NCI-H2081 treated with DMSO at 0.1 percent for 48 hours (cell line): ENCODE results near the gene LHFPL5.

ENCODE experiments used
- DNase-seq: peaks from one replicate; lab custom pipeline; 2025; lab: John Stamatoyannopoulos, UW

Gene LHFPL5

DNA sequence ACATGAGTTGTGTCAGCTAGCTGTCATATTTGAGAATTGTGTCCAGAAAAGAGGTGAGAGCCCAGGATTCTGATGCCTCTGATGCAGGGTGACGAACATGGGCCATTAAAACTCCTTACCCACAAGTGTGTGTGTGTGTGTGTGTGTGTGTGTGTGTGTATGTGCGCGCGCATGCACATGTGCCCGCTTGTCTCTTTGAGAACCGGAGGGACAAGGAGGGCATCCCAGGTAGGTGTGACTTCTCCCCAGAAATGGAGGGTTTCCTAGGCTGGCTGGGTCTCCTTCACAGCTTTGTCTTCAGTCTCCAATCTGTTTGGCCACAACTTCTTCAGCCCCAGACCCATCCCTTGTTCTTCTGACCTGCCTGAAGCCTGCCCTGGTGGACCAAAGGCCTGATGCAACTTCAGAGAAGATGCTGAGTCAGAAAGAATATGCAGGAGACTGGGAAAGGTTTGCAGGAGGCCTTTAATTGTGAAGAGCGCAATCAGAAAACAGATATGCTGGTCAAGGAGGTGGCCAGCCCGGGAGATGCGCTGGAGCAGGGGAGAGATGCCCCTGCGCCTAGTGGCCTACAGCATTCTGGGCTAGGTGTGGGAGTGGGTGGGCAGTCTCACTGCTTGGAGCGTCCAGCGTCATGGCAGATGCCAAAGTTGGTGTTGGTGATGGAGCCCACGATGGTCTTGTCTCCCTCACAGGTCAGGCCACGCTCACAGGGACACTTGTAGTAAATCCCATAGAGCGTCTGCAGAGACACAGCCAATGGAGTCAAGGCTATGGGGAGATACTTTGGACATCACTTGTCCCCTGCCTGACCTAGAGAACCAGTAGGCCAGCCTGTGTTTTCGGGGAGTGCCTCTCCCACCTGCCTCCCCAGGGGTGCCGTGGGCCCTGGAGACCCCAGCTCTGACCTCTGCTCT is 10.4 kb upstream of the LHFPL5 start:
- DNase-seq = no peak

DNA sequence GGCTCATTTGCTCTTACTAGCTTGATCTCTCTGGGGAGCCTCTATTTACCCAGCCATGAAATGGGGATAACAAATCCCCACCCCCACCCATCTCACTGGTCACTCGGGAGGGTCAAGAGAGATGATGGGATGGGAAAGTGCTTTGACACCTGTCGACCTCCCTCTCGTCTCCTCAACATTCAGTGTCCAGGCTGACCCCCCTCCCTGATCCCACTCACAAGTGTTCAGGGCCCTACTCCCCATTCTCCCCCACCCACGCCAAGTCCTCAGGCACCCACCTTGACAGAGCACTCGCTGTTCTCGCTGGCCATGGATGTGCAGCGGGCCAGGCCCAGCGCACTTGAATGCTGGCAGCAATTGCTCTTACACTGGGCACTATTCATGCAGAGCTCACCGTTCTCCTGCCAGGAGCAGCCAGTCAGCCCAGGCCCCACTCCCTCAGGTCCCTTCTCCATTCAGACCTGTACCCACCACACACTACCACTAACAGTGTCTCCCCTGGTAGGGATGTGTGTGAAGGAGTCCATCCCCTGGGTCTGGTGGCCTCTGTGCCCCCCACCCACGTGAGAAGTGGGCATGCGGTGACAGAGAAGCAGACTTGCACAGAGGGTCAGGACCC is 9.6 kb upstream of the LHFPL5 start:
- no peak for DNase-seq

GRCh38 chr6:35796236-35796635 is 8.9 kb upstream of the LHFPL5 start:
- DNase-seq = no peak

DNA sequence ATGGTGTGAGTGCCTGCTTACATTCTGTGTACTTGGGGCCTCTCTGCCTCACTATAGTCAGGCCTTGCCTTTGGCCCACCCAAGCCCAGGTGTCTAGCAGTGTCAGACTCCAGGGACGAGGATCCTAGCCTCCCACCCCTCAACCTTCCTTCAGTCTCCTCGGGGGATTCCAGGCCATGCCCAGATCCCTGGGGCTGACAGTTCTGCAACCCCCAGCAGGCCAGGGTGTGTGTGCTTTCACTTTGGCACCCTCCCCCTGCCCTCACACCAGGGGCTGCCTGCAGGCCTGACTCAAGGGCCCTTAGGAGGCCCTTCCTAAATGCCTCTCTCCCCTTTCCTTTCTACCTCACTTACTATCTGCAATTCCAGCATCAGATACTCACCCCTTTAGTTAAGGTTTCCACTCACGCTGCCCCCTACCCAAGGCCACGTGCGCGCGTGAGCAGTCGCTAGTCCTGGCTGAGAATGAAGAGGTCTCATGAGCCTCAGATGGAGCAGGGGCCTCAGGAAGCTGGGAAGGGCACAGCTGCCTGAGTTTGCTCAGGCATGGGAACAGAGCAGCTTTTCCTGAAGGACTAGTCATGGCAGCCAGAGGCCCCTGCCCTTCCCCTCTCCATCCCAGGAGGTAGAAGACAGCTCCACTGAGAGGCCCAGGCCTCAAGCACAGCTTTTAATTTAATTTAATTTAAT is 7.2 kb upstream of the LHFPL5 start:
- no peak for DNase-seq

GRCh38 chr6:35798706-35799105 is 6.4 kb upstream of the LHFPL5 start:
- no peak for DNase-seq

GRCh38 chr6:35801148-35801547 is 4.0 kb upstream of the LHFPL5 start:
- no peak for DNase-seq

DNA sequence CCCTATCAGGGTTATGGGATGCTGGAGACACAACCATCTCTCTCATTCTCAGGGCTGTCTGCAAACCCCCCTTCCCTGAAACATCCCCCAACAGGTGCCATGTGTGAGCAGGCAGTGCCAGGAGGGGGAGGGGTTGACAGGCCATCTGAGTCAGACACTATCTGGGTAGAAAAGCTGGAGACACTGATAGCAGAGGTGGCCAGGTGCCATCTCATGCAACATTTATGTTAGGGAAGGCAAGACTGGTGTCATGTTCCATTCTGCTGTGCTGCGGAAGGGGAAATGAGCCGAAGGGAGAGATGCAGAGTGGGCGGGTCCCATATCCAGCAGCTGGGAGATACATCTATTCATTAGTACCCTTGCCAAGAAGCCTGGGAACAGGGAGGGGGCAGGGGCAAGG is 3.5 kb downstream of the LHFPL5 start:
- DNase-seq = peak; percentile 41

DNA sequence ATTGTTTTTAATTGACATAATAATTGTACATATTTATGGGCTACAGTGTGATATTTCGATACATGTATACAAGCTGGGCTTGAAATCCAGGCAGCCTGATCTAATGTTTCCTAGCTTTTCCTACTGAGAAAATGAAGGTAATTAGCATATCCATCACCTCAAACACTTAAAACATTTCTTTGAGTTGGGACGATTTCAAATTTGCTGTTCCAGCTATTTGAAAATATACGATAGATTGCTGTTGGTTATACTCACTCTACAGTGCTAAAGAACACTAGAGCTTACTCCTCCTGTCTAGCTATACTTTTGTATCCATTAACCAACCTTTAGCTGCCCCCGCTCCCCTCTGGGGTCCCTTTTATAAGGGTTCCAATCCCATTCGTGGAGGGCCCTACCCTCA is 4.7 kb downstream of the LHFPL5 start:
- DNase-seq = no peak

- DNase-seq = no peak
Observed at GRCh38 chr6:35810971-35811698, 6.0 kb downstream of the LHFPL5 start.

DNA sequence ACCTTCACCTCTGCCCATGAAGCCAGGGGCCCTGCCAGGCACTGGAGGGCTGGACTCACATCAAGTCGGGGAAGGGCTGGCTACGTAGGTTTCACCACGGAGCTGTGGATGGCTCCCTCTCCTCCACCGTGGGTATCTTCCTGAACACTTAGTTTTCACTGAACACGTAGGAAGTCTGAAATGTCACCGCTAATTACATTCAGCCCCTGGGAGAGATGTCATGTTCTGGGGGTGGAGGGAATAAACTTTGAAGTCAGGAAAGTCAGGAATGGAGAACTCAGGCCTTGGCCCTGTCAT is 6.5 kb downstream of the LHFPL5 start:
- no peak for DNase-seq

DNA sequence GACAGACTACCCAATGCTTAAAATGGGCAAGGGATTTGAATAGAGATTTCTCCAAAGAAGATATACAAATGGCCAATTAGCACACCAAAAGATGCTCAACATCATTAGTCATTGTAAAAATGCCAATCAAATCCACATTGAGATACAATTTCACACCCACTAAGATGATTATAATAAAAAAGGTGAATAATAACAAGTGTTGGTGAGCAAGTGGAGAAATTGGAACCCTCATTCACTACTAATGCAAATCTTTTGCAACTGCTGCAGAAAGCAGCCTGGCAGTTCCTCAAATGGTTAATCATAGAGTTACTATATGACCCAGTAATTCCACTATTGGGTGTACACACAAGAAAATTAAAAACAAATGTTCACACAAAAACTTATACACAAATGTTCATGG is 12.4 kb downstream of the LHFPL5 start:
- no peak for DNase-seq

DNA sequence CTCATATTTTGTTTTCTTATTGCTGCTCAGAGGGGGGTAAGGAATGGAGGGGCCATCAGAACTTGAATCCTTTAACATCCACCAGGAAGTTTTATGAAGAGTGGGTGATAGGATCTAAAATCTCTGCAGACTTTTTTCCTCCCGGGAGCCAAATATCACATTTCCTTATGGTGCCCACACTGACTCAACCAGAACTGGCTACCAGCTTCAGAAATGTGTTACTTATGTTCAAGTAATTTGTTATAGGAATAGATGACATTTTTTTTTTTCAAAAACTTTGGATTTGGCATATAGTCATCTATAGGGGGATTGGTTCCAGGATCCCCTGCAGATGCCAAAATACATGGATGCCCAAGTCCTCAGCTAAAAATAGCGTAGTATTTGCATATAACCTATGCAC is 18.4 kb downstream of the LHFPL5 start:
- DNase-seq = no peak

- no peak for DNase-seq
Observed at GRCh38 chr6:35824552-35825192, 19.5 kb downstream of the LHFPL5 start.

DNA sequence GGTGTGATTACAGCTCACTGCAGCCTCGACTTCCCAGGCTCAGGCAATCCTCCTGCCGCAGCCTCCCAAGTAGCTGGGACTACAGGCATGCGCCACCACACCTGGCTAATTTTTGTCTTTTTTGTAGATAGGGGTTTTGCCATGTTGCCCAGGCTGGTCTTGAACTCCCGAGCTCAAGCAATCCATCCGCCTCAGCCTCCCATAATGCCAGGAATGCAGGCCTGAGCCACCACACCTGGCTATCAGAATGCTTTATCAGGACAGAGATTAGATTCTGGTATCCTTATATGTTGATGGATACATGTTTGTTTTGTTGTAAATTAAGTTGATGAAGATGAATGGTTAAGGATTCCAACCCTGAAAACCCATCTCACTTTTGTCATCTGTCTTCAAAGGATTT is 24.2 kb downstream of the LHFPL5 start:
- DNase-seq = no peak

- DNase-seq = no peak
Observed at GRCh38 chr6:35831257-35832007, 26.3 kb downstream of the LHFPL5 start.

- no peak for DNase-seq
Observed at GRCh38 chr6:35833536-35833935, 28.4 kb downstream of the LHFPL5 start.

DNA sequence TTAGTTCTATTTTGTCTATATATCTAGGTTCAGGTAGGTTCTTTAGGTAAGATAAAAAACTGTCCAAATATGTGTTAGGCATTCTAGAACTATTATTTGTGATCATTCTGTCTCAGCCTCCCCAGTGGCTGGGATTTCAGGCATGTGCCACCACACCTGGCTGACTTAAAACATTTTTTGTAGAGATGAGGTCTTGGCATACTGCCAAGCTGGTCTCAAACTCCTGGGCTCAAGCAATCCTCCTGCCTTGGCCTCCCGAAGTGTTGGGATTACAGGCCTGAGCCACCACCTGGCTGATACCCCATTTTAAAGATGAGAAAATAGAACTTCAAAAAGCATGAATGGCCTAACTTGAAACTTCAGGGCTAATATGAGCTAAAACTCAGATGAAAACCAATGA is 33.9 kb downstream of the LHFPL5 start:
- no peak for DNase-seq

DNA sequence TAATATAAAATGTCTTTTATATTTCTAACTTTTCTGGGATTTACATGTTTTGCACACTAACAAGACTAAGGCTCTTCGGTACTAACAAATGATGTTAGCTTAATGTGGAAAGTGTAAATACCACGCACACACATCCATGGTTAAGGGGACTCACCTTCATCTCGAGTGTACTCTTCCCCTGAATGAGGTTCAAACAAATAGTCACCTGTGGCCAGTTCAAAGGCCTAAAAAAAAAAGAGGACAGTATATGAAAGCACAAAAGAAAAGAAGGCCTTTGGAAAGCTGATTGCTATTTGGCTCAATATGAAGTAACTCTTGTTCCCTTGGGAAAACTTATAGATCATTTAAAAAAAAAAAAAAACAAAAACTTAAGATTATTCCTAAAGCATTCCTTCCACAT is 37.2 kb downstream of the LHFPL5 start:
- DNase-seq = no peak

- no peak for DNase-seq
Observed at GRCh38 chr6:35844290-35844689, 39.1 kb downstream of the LHFPL5 start.

DNA sequence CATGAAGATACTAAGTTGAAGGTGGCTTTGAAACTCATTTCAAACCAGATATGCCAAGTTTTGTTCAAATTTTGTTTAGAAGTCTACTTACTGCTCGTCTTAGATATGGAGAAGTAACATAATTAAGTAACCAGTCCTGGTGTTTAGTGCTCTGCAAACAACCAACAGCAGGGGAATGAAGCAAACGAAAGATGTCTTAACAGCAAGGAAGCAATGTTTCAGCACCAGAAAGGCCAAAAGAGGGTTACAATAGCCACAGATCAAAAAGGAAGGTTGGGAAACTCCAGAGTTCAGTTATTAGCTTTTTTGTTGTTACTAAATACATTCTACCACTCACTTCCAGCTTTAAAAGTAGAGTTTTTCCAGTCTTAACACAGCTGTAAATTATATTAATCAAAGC is 45.1 kb downstream of the LHFPL5 start:
- DNase-seq = no peak

DNA sequence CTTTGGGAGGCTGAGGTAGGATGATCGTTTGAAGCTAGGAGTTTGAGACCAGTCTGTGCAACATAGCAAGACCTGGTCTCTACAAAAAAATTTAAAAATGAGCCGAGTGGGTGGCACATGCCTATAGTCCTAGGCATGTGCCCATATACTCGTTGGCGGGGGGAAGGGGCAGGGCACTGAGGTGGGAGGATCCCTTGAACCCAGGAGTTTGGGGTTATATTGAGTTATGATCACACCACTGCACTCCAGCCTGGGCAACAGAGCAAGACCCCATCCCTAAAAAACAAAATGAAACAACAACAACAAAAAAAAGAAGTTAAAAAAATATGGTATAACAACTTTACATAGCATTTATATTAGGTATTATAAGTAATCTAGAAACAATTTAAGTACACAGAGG is 47.8 kb downstream of the LHFPL5 start:
- DNase-seq = no peak
